ENCODE results near the gene ALK.

DNA sequence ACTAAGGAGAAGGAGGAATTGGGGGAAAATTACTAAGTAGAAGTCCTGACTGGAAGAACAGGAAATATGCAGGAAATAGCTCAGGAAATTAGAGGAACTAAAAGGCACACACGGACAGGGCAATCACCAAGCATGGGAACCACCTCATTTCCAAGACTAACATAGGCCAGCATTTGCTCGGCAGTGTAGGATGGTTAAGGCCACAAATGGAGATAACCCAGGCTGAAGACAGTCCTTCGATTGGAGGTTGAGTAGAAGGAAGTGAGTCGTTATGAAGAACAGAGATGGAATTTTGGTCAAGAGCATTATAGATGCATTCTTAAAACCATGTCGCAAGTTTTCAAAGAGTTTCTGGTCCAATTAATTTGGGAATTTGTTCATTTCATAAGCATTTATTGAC, 401.4 kb downstream of the ALK start:
- TF ChIP-seq, protein P1, sequence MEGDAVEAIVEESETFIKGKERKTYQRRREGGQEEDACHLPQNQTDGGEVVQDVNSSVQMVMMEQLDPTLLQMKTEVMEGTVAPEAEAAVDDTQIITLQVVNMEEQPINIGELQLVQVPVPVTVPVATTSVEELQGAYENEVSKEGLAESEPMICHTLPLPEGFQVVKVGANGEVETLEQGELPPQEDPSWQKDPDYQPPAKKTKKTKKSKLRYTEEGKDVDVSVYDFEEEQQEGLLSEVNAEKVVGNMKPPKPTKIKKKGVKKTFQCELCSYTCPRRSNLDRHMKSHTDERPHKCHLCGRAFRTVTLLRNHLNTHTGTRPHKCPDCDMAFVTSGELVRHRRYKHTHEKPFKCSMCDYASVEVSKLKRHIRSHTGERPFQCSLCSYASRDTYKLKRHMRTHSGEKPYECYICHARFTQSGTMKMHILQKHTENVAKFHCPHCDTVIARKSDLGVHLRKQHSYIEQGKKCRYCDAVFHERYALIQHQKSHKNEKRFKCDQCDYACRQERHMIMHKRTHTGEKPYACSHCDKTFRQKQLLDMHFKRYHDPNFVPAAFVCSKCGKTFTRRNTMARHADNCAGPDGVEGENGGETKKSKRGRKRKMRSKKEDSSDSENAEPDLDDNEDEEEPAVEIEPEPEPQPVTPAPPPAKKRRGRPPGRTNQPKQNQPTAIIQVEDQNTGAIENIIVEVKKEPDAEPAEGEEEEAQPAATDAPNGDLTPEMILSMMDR (IDR thresholded peaks at IDR 0.05): no peak
- TF ChIP-seq EZH2 (IDR thresholded peaks at IDR 0.05; ENCODE audit: borderline replicate concordance, insufficient read depth, low read depth, low read length, poor library complexity, severe bottlenecking): no peak
